GM18508 (cell line): ENCODE data around the gene PIN1.
A peak's percentile ranks its signal among the peaks of the same experiment; 100 is the strongest.
"Not testable (repeated sequence)": the region's sequence is repeated elsewhere in the genome, so short reads cannot be mapped to it uniquely, and the experiment has no call there.

ENCODE experiments used
- ATAC-seq: cut with Tn5 transposase; IDR thresholded peaks from one replicate; pipeline ENCODE4 v1.9.1; 2021; ENCODE audit warnings: moderate number of reproducible peaks; ENCODE audit not compliant: insufficient read depth, unreplicated experiment

PIN1 gene

GRCh38 chr19:9834726-9835506 lies at the start of gene PIN1:
Gene PIN1, plus strand, starts transcription at chr19:9835318. Its CDS starts 27 bp downstream, at chr19:9835345.
- peak; percentile 82 for ATAC-seq

- no peak for ATAC-seq
Observed at GRCh38 chr19:9785367-9786331, 49.5 kb upstream of the PIN1 start.

GRCh38 chr19:9786342-9786741 lies 48.8 kb upstream of the PIN1 start:
- no peak for ATAC-seq

- no peak for ATAC-seq
Observed at GRCh38 chr19:9786819-9787218, 48.3 kb upstream of the PIN1 start.

- ATAC-seq, result not testable (repeated sequence)
Observed at GRCh38 chr19:9788604-9789003, 46.5 kb upstream of the PIN1 start.

- no peak for ATAC-seq
Observed at GRCh38 chr19:9789066-9789465, 46.1 kb upstream of the PIN1 start.

GRCh38 chr19:9789579-9789978 lies 45.5 kb upstream of the PIN1 start:
- not testable (repeated sequence) for ATAC-seq

GRCh38 chr19:9791073-9791367 lies 44.1 kb upstream of the PIN1 start:
- ATAC-seq, result not testable (repeated sequence)

GRCh38 chr19:9791552-9792205 lies 43.4 kb upstream of the PIN1 start:
- ATAC-seq, result no peak

GRCh38 chr19:9792206-9793070 lies 42.7 kb upstream of the PIN1 start:
- ATAC-seq, result no peak

GRCh38 chr19:9793071-9793591 lies 42.0 kb upstream of the PIN1 start:
- ATAC-seq, result no peak

GRCh38 chr19:9796113-9796773 lies 38.9 kb upstream of the PIN1 start:
- ATAC-seq, result no peak

GRCh38 chr19:9797871-9798270 lies 37.2 kb upstream of the PIN1 start:
- no peak for ATAC-seq

GRCh38 chr19:9799162-9799561 lies 36.0 kb upstream of the PIN1 start:
- no peak for ATAC-seq

GRCh38 chr19:9801976-9802375 lies 33.1 kb upstream of the PIN1 start:
- no peak for ATAC-seq

GRCh38 chr19:9806803-9807202 lies 28.3 kb upstream of the PIN1 start:
- ATAC-seq, result no peak

- ATAC-seq, result no peak
Observed at GRCh38 chr19:9808855-9809824, 26.0 kb upstream of the PIN1 start.

- no peak for ATAC-seq
Observed at GRCh38 chr19:9811139-9811538, 24.0 kb upstream of the PIN1 start.
